HG03460 (cell line): Measurements from ENCODE around the gene NDUFS5.
"Not testable (repeated sequence)": the region's sequence is repeated elsewhere in the genome, so short reads cannot be mapped to it uniquely, and the experiment has no call there.

Source experiments
- ATAC-seq: cut with Tn5 transposase; IDR thresholded peaks from one replicate; pipeline ENCODE4 v1.9.1; 2021; ENCODE audit not compliant: unreplicated experiment

Gene NDUFS5

GRCh38 chr1:39014956-39015355 lies 11.2 kb upstream of the NDUFS5 start:
- ATAC-seq = not testable (repeated sequence)

- no peak for ATAC-seq
Observed at GRCh38 chr1:39016604-39017171, 9.5 kb upstream of the NDUFS5 start.

GRCh38 chr1:39017266-39017665 lies 8.9 kb upstream of the NDUFS5 start:
- no peak for ATAC-seq

- not testable (repeated sequence) for ATAC-seq
Observed at GRCh38 chr1:39020494-39020893, 5.7 kb upstream of the NDUFS5 start.

- no peak for ATAC-seq
Observed at GRCh38 chr1:39021426-39021825, 4.7 kb upstream of the NDUFS5 start.

GRCh38 chr1:39023140-39023539 lies 3.0 kb upstream of the NDUFS5 start:
- ATAC-seq = no peak

- no peak for ATAC-seq
Observed at GRCh38 chr1:39026866-39027507, 837 bp downstream of the NDUFS5 start.

GRCh38 chr1:39034114-39034654 lies 8.0 kb downstream of the NDUFS5 start:
- no peak for ATAC-seq

- ATAC-seq = no peak
Observed at GRCh38 chr1:39036678-39037077, 10.5 kb downstream of the NDUFS5 start.

- no peak for ATAC-seq
Observed at GRCh38 chr1:39043513-39043912, 17.4 kb downstream of the NDUFS5 start.

GRCh38 chr1:39044762-39045161 lies 18.6 kb downstream of the NDUFS5 start:
- no peak for ATAC-seq

- no peak for ATAC-seq
Observed at GRCh38 chr1:39045231-39045630, 19.1 kb downstream of the NDUFS5 start.

GRCh38 chr1:39046613-39047210 lies 20.6 kb downstream of the NDUFS5 start:
- no peak for ATAC-seq

GRCh38 chr1:39047374-39048229 lies 21.5 kb downstream of the NDUFS5 start:
- no peak for ATAC-seq

GRCh38 chr1:39048745-39049370 lies 22.7 kb downstream of the NDUFS5 start:
- ATAC-seq = no peak

GRCh38 chr1:39050001-39050400 lies 23.9 kb downstream of the NDUFS5 start:
- ATAC-seq = no peak

- not testable (repeated sequence) for ATAC-seq
Observed at GRCh38 chr1:39051193-39051850, 25.2 kb downstream of the NDUFS5 start.

GRCh38 chr1:39051956-39052355 lies 25.8 kb downstream of the NDUFS5 start:
- ATAC-seq = no peak

- not testable (repeated sequence) for ATAC-seq
Observed at GRCh38 chr1:39055213-39055710, 29.1 kb downstream of the NDUFS5 start.

- not testable (repeated sequence) for ATAC-seq
Observed at GRCh38 chr1:39061516-39061915, 35.4 kb downstream of the NDUFS5 start.
